ENCODE results near the gene FZR1. TPM values are rescaled to one million over a fixed set of nuclear protein-coding genes. Genes with fewer than 3 reads are reported as not detected.

FZR1 gene
- total RNA-seq, 1 donor from 2014 or later = 20.7 TPM

- Histone ChIP-seq H3K36me3 (peaks cover 59% of the 10 kb centered on the region), H3K27me3 (ENCODE audit: low read depth) (no peaks in the 10 kb centered on the region)
- no peak for DNase-seq
Observed at GRCh38 chr19:3535981-3536380, 29.9 kb downstream of the FZR1 start.

DNA sequence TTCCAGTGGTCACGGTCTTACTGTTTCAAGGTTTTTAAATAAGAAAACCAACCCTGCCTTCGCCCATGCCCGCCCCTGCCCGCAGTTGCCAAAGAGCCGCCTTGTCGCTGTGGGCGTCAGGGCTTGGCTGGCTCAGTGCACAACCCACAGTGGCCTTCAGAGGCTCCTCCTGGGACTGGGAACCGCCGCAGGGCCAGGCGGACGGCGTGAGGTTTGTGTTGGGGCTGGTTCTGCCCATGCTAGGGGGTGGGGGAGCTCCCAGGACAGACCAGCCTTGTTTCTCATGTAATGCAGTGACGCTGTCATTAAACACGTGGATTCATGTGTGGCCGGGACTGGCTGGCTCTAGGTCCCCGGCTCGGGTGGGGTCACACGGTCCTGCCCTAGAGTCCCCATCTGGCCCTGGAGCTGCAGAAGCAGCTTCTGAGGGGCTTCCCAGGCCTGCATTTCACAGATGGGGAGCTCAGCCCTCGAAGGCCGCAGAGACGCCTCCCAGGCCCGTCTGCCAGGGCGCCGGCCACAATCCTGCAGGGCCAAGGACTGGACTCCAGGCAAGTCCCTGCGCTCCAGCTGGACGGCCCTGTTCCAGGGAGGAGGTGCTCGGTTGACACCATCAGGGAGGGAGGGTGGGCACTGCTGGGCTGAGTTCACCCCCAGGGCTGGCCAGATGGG lies 30.5 kb downstream of the FZR1 start:
- no peaks in the 10 kb centered on the region for H3K27me3 ChIP-seq (ENCODE audit: low read depth)
- H3K4me1 ChIP-seq = peaks cover 8% of the 10 kb centered on the region
- DNase-seq = peak; percentile 45
- H3K4me3 ChIP-seq = no peak overlapping the region
- no peaks in the 10 kb centered on the region for H3K9me3 ChIP-seq (replicated peaks)
- H3K36me3 ChIP-seq = peaks cover 54% of the 10 kb centered on the region
- peak overlapping the region; percentile 46 for H3K27ac ChIP-seq (replicated peaks)
- TF ChIP-seq CTCF (IDR thresholded peaks at IDR 0.05; ENCODE audit: borderline replicate concordance) = no peak
- intact Hi-C loops (cut with micrococcal nuclease) = no loop called here

More at GRCh38 chr19:3535981-3536380, 29.9 kb downstream of the FZR1 start:
- peak overlapping the region; percentile 46 for H3K27ac ChIP-seq (replicated peaks)
- TF ChIP-seq CTCF (IDR thresholded peaks at IDR 0.05; ENCODE audit: borderline replicate concordance) = no peak
- intact Hi-C loops (cut with micrococcal nuclease) = no loop called here
- no peak overlapping the region for H3K4me3 ChIP-seq
- peaks cover 8% of the 10 kb centered on the region for H3K4me1 ChIP-seq
- H3K9me3 ChIP-seq (replicated peaks) = no peaks in the 10 kb centered on the region

DNA sequence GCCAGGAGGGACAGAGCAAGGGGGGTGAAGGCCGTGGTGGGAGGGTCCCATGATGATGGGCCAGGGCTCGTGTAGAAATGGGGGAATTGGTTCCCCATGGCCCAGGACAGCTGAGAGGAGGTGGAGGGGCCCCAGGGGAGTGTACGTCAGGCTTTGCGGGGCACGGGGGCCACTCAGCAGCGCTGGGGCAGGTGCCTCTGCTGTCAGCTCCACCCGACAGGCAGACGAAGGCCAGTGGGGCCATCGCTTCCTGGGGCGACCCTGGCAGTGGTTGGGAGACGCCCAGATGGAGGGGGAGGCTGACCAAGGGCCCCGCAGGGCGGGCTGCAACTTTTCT lies 31.0 kb downstream of the FZR1 start:
- Histone ChIP-seq H3K9me3 (replicated peaks) (no peaks in the 10 kb centered on the region), H3K27me3 (ENCODE audit: low read depth) (no peaks in the 10 kb centered on the region), H3K27ac (replicated peaks) (peak overlapping the region; percentile 46), H3K4me1 (peaks cover 8% of the 10 kb centered on the region), H3K4me3 (no peak overlapping the region), H3K36me3 (peaks cover 49% of the 10 kb centered on the region)
- no peak for TF ChIP-seq CTCF (IDR thresholded peaks at IDR 0.05; ENCODE audit: borderline replicate concordance)
- intact Hi-C loops (cut with micrococcal nuclease) = no loop called here
- no peak for DNase-seq

GRCh38 chr19:3537438-3538240 lies 31.5 kb downstream of the FZR1 start:
- peaks cover 43% of the 10 kb centered on the region for H3K36me3 ChIP-seq
- TF ChIP-seq CTCF (IDR thresholded peaks at IDR 0.05; ENCODE audit: borderline replicate concordance) = no peak
- intact Hi-C loops (cut with micrococcal nuclease) = no loop called here
- no peak overlapping the region for H3K4me3 ChIP-seq
- H3K27ac ChIP-seq (replicated peaks) = peak overlapping the region; percentile 46
- no peak for DNase-seq
- peaks cover 8% of the 10 kb centered on the region for H3K4me1 ChIP-seq
- no peaks in the 10 kb centered on the region for H3K27me3 ChIP-seq (ENCODE audit: low read depth)
- H3K9me3 ChIP-seq (replicated peaks) = no peaks in the 10 kb centered on the region

- Histone ChIP-seq H3K27me3 (ENCODE audit: low read depth) (no peaks in the 10 kb centered on the region), H3K27ac (replicated peaks) (no peak overlapping the region), H3K9me3 (replicated peaks) (no peaks in the 10 kb centered on the region), H3K4me1 (peaks cover 12% of the 10 kb centered on the region), H3K4me3 (no peak overlapping the region), H3K36me3 (peaks cover 35% of the 10 kb centered on the region)
- intact Hi-C loops (cut with micrococcal nuclease) = no loop called here
- TF ChIP-seq CTCF (IDR thresholded peaks at IDR 0.05; ENCODE audit: borderline replicate concordance) = no peak
- no peak for DNase-seq
Observed at GRCh38 chr19:3538258-3538929, 32.3 kb downstream of the FZR1 start.

Measured in left ventricle myocardium inferior (tissue), 1 donor.